Effector CD4-positive, alpha-beta T cell (primary cell): ENCODE results near the gene WDR76.

Source experiments
- DNase-seq: peaks from one replicate; pipeline ENCODE4 v3.0.0-alpha.2; 2020

WDR76 gene

DNA sequence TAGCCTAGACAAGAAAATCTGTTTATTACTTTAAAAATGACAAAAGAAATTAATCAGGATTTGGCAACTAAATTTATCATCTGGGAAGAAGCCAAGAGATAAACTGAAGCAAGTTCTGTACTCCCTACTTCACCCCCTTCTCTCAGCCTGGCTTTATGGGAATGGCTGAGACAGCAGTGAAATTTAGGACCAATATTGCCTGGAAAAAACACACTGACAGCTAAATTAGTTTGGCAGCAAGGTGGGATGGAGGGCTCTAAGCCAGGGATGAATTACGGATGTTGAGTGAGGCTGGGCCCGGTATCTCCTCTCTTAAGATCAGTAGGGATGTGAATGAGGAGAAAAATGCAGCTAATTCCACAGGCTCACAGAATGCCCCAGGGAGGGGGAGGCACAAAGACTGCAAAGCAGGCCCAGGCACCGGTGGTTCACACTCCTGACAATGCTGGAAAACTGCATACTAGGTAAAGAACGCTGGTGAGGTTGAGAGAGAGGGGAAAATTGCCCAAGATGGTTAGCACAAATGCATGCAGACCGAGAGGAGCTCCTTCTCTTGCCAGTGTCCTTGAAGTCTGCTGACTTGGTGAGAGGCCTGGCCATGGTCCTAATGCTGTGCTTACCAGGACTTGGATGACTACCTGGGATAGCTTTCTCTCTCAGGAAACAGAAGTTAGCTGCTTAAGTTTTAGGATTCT, 89.0 kb downstream of the WDR76 start:
- no peak for DNase-seq

DNA sequence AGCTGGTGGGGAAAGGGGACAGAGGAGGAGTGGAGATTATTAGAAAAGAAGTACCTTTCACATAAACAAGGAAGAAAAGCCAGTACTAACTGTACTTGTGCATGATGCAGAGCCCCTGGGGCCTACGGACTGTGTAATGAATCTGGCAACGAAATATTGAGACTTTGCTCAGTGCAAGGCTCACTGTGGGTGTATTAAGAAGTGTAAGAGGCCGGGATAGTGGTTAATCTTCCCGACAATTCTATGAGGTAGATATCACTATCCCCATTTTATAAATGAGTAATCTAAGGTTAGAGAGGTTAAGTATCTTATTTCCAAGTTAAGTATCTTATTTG, 89.5 kb downstream of the WDR76 start:
- no peak for DNase-seq
